ENCODE measurements around the gene TNFRSF8. TPM values are rescaled to one million over a fixed set of nuclear protein-coding genes. Genes with fewer than 3 reads are reported as not detected.

TNFRSF8 gene
- polyA plus RNA-seq, 1 donor from 2014 or later, result 0.40 TPM

DNA sequence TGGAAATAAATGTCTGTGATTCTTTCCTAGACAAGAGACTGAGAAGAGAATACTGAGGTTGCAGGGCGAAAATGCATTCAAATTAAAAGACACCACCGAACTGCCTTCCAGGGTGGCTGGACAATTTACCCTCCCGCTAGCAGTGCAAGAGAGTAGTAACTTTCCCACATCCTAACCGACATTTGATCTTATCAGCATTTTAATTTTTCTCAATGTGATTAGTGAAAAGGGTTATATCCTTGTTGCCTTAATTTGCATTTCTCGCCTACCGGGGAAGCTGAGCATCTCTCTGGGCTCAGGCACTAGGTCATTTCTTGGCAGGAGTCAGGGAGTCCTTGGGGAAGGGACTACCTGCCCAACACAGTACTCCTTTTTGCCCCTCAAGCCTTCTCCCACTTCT, 2.8 kb downstream of the TNFRSF8 start:
- peaks cover 47% of the 10 kb centered on the region for H3K27me3 Mint-ChIP-seq
- H3K4me1 Mint-ChIP-seq, result peaks cover 20 to 43% (median 41%) of the 10 kb centered on the region in 3 donors
- peaks cover 0 to 4% (median 0%) of the 10 kb centered on the region in 3 donors for H3K9me3 Mint-ChIP-seq
- no peak overlapping the region for H3K27ac Mint-ChIP-seq
- peak overlapping the region in 2 of 4 donors; percentile 3 to 75 for H3K4me3 Mint-ChIP-seq
- peaks cover 2% of the 10 kb centered on the region for H3K36me3 Mint-ChIP-seq

- H3K4me3 Mint-ChIP-seq, result peak overlapping the region in 2 of 4 donors; percentile 63 to 83
- H3K9me3 Mint-ChIP-seq, result peaks cover 0 to 4% (median 0%) of the 10 kb centered on the region in 3 donors
- peaks cover 2% of the 10 kb centered on the region for H3K36me3 Mint-ChIP-seq
- H3K27me3 Mint-ChIP-seq, result peaks cover 48% of the 10 kb centered on the region
- peak overlapping the region in 1 of 3 donors; percentile 53 for H3K27ac Mint-ChIP-seq
- H3K4me1 Mint-ChIP-seq, result peaks cover 20 to 39% (median 38%) of the 10 kb centered on the region in 3 donors
Observed at GRCh38 chr1:12067900-12068821, 5.1 kb downstream of the TNFRSF8 start.

GRCh38 chr1:12069623-12070244, 6.6 kb downstream of the TNFRSF8 start:
- H3K4me1 Mint-ChIP-seq, result peaks cover 13 to 32% (median 26%) of the 10 kb centered on the region in 3 donors
- H3K27me3 Mint-ChIP-seq, result peaks cover 35% of the 10 kb centered on the region
- H3K4me3 Mint-ChIP-seq, result peak overlapping the region in 3 of 4 donors; percentile 9 to 75 (median 39)
- no peaks in the 10 kb centered on the region for H3K9me3 Mint-ChIP-seq
- H3K27ac Mint-ChIP-seq, result peak overlapping the region in 1 of 3 donors; percentile 40
- peaks cover 2% of the 10 kb centered on the region for H3K36me3 Mint-ChIP-seq

DNA sequence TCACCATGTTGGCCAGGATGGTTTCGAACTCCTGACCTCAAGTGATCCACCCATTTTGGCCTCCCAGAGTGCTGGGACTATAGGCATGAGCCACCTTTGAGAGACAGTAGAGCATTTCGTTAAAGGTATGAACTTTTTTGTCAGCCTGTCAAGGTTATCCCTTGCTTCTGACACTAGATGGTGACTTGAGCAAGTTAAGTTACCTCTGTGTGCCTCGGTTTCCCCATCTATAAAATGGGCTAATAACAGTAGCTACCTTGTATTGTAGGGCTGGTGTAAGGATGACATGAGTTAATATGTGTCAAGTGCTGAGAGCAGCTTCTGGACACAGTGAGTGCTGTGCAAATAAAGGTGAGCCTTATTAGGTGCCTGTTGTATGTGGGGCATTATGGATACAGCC, 8.8 kb downstream of the TNFRSF8 start:
- Mint-ChIP-seq H3K27ac (no peak overlapping the region), H3K4me1 (peaks cover 10 to 24% (median 18%) of the 10 kb centered on the region in 3 donors), H3K9me3 (peaks cover 0 to 2% (median 0%) of the 10 kb centered on the region in 3 donors), H3K4me3 (no peak overlapping the region), H3K36me3 (peaks cover 2% of the 10 kb centered on the region), H3K27me3 (peaks cover 28% of the 10 kb centered on the region)

GRCh38 chr1:12072741-12073140, 9.6 kb downstream of the TNFRSF8 start:
- no peak overlapping the region for H3K27ac Mint-ChIP-seq
- no peak overlapping the region for H3K4me3 Mint-ChIP-seq
- H3K9me3 Mint-ChIP-seq, result peaks cover 0 to 3% (median 0%) of the 10 kb centered on the region in 3 donors
- peaks cover 2% of the 10 kb centered on the region for H3K36me3 Mint-ChIP-seq
- H3K27me3 Mint-ChIP-seq, result peaks cover 23% of the 10 kb centered on the region
- H3K4me1 Mint-ChIP-seq, result peaks cover 17 to 20% (median 17%) of the 10 kb centered on the region in 3 donors

DNA sequence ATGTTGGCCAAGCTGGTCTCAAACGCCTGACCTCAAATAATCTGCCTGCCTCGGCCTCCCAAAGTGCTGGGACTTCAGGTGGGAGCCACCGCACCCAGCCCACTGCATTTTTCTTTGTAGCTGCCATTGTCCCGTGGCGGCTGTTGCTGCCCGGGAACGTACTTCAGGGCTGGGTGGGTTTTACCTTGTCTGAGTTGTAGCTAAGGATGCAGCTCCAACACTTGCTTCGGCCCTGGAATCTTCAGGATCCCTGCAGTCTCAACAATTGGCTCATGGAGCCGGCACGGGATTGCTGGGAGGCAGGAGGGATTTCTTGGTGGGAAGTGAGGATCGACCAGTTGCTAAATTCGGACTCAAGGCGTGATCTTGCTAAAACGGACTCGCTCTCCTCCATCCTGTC, 10.7 kb downstream of the TNFRSF8 start:
- Mint-ChIP-seq H3K4me1 (peaks cover 14 to 19% (median 14%) of the 10 kb centered on the region in 3 donors), H3K9me3 (peaks cover 0 to 3% (median 0%) of the 10 kb centered on the region in 3 donors), H3K27me3 (peaks cover 19% of the 10 kb centered on the region), H3K36me3 (peaks cover 2% of the 10 kb centered on the region), H3K4me3 (no peak overlapping the region), H3K27ac (no peak overlapping the region)

- Mint-ChIP-seq H3K27me3 (peaks cover 11% of the 10 kb centered on the region), H3K9me3 (peaks cover 0 to 3% (median 0%) of the 10 kb centered on the region in 3 donors), H3K4me1 (peaks cover 16 to 24% (median 18%) of the 10 kb centered on the region in 3 donors), H3K27ac (peak overlapping the region in 1 of 3 donors; percentile 65), H3K4me3 (no peak overlapping the region), H3K36me3 (peaks cover 2% of the 10 kb centered on the region)
Observed at GRCh38 chr1:12075195-12076114, 12.4 kb downstream of the TNFRSF8 start.

- Mint-ChIP-seq H3K9me3 (peaks cover 0 to 3% (median 0%) of the 10 kb centered on the region in 3 donors), H3K4me1 (peaks cover 16 to 24% (median 21%) of the 10 kb centered on the region in 3 donors), H3K27me3 (peaks cover 8% of the 10 kb centered on the region), H3K4me3 (peak overlapping the region in 1 of 4 donors; percentile 68), H3K27ac (peak overlapping the region in 2 of 3 donors; percentile 59), H3K36me3 (peaks cover 2% of the 10 kb centered on the region)
Observed at GRCh38 chr1:12076425-12077005, 13.4 kb downstream of the TNFRSF8 start.

GRCh38 chr1:12078575-12078937, 15.5 kb downstream of the TNFRSF8 start:
- Mint-ChIP-seq H3K9me3 (peaks cover 0 to 10% (median 3%) of the 10 kb centered on the region in 3 donors), H3K4me1 (peaks cover 25 to 31% (median 29%) of the 10 kb centered on the region in 3 donors), H3K27ac (peak overlapping the region; percentile 62 to 83 (median 78)), H3K4me3 (peak overlapping the region; percentile 79 to 94 (median 86)), H3K36me3 (peaks cover 4% of the 10 kb centered on the region), H3K27me3 (peaks cover 5% of the 10 kb centered on the region)

- Mint-ChIP-seq H3K36me3 (peaks cover 4% of the 10 kb centered on the region), H3K27me3 (peaks cover 5% of the 10 kb centered on the region), H3K4me1 (peaks cover 25 to 37% (median 29%) of the 10 kb centered on the region in 3 donors), H3K4me3 (peak overlapping the region; percentile 79 to 94 (median 86)), H3K27ac (peak overlapping the region; percentile 62 to 83 (median 78)), H3K9me3 (peaks cover 0 to 10% (median 3%) of the 10 kb centered on the region in 3 donors)
Observed at GRCh38 chr1:12078938-12079861, 16.1 kb downstream of the TNFRSF8 start.

DNA sequence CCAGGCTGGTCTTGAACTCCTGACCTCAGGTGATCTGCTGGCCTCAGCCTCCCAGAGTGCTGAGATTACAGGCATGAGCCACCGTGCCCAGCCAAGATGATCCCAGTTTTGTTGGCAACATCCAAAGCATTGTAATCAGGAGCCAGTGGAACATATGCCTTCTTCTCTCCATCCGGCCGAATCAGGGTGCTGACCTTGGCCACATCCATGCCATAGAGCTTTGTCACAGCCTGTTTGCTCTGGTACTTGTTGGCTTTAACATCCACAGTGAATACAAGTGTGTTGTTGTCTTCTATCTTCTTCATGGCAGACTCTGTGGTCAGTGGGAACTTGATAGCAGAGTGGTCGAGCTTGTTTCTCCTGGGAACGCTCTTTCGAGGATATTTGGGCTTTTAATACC, 17.1 kb downstream of the TNFRSF8 start:
- H3K27ac Mint-ChIP-seq, result no peak overlapping the region
- H3K36me3 Mint-ChIP-seq, result peaks cover 4% of the 10 kb centered on the region
- peak overlapping the region in 1 of 4 donors; percentile 28 for H3K4me3 Mint-ChIP-seq
- peaks cover 5% of the 10 kb centered on the region for H3K27me3 Mint-ChIP-seq
- H3K4me1 Mint-ChIP-seq, result peaks cover 25 to 38% (median 29%) of the 10 kb centered on the region in 3 donors
- H3K9me3 Mint-ChIP-seq, result peaks cover 0 to 10% (median 3%) of the 10 kb centered on the region in 3 donors

DNA sequence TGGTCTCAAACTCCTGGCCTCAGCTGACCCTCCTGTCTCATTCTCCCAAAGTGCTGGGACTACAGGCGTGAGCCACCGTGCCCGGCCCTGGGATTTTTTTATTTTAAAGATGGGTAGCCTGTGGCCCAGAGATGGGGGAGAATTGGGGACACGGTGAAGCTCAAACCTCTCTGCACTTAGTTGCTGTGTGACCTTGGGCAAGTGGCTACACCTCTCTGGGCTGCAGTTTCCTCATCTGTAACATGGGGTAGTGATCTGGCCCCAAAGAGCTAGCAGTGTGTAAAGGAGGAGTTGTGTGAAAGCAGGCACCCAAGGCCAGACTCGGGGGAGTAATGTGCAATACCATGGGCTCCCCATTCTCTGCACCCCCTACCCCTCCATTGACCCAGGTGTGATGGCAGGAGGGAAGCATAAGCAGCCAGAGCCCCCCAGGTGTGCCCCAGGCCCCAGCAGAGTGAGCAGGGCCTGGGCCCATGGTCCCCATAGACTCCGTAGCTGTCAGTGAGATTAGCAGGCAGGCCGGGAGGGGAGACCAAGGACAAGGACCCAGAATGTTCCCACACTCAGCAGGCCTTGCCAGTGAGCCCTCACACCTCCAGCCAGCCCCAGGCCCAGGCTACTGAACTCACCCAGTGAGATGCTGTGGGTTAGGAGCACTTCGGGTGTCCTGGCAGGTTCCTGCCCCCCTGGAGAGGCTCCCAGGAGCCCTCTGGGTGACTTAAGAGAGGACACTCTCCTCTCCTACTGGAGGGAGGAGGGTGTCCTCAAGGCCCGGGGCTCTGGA, 17.9 kb downstream of the TNFRSF8 start:
- peaks cover 25 to 38% (median 29%) of the 10 kb centered on the region in 3 donors for H3K4me1 Mint-ChIP-seq
- H3K4me3 Mint-ChIP-seq, result peak overlapping the region in 1 of 4 donors; percentile 86
- peaks cover 0 to 10% (median 3%) of the 10 kb centered on the region in 3 donors for H3K9me3 Mint-ChIP-seq
- peaks cover 5% of the 10 kb centered on the region for H3K27me3 Mint-ChIP-seq
- H3K27ac Mint-ChIP-seq, result no peak overlapping the region
- peaks cover 4% of the 10 kb centered on the region for H3K36me3 Mint-ChIP-seq
